H4 (cell line): Measurements from ENCODE around the gene PCOLCE2. TPM values are rescaled to one million over a fixed set of nuclear protein-coding genes. Genes with fewer than 3 reads are reported as not detected.

Experiments used
- DNase-seq: peaks from one replicate; pipeline ENCODE4 v3.0.0-alpha.2; 2015; ENCODE audit warnings: low spot score
- total RNA-seq: library from RNA; depleted of rRNA; stranded (reverse); fragments of >200 nt; shearing (Covaris generic); gene quantifications from 2 replicates; pipeline ENCODE4 v1.2.3, GENCODE V29; 2014; rRNA removed

The PCOLCE2 gene
- 30.5 and 35.8 TPM in 2 replicates for total RNA-seq

GRCh38 chr3:142888481-142889211 lies at the start of gene PCOLCE2:
TSS of gene PCOLCE2 (minus strand) at chr3:142889083. CDS start at chr3:142888896, 187 bp downstream.
- DNase-seq = peak; percentile 20

GRCh38 chr3:142935963-142936362 lies 47.1 kb upstream of the PCOLCE2 start:
- no peak for DNase-seq

- DNase-seq = no peak
Measured at GRCh38 chr3:142934887-142935269, 46.0 kb upstream of the PCOLCE2 start.

- DNase-seq = no peak
Measured at GRCh38 chr3:142934128-142934886, 45.4 kb upstream of the PCOLCE2 start.

GRCh38 chr3:142931222-142931621 lies 42.3 kb upstream of the PCOLCE2 start:
- no peak for DNase-seq

- DNase-seq = no peak
Measured at GRCh38 chr3:142930463-142930862, 41.6 kb upstream of the PCOLCE2 start.

GRCh38 chr3:142929890-142930289 lies 41.0 kb upstream of the PCOLCE2 start:
- DNase-seq = no peak

- peak; percentile 61 for DNase-seq
Measured at GRCh38 chr3:142929109-142929508, 40.2 kb upstream of the PCOLCE2 start.

- no peak for DNase-seq
Measured at GRCh38 chr3:142926368-142926944, 37.6 kb upstream of the PCOLCE2 start.

- no peak for DNase-seq
Measured at GRCh38 chr3:142925140-142925539, 36.3 kb upstream of the PCOLCE2 start.

- DNase-seq = no peak
Measured at GRCh38 chr3:142923694-142924093, 34.8 kb upstream of the PCOLCE2 start.

GRCh38 chr3:142916605-142917004 lies 27.7 kb upstream of the PCOLCE2 start:
- DNase-seq = no peak

- no peak for DNase-seq
Measured at GRCh38 chr3:142915636-142916035, 26.8 kb upstream of the PCOLCE2 start.

GRCh38 chr3:142914286-142914811 lies 25.5 kb upstream of the PCOLCE2 start:
- DNase-seq = no peak

- no peak for DNase-seq
Measured at GRCh38 chr3:142913432-142913831, 24.5 kb upstream of the PCOLCE2 start.

- no peak for DNase-seq
Measured at GRCh38 chr3:142912402-142913172, 23.7 kb upstream of the PCOLCE2 start.

GRCh38 chr3:142910280-142910679 lies 21.4 kb upstream of the PCOLCE2 start:
- DNase-seq = no peak

- DNase-seq = no peak
Measured at GRCh38 chr3:142909282-142909681, 20.4 kb upstream of the PCOLCE2 start.

- DNase-seq = no peak
Measured at GRCh38 chr3:142907996-142908395, 19.1 kb upstream of the PCOLCE2 start.

- DNase-seq = peak; percentile 38
Measured at GRCh38 chr3:142904639-142905436, 16.0 kb upstream of the PCOLCE2 start.

- no peak for DNase-seq
Measured at GRCh38 chr3:142902356-142902755, 13.5 kb upstream of the PCOLCE2 start.
